Keratinocyte (primary cell): ENCODE results near the gene CARMIL1. TPM values are rescaled to one million over a fixed set of nuclear protein-coding genes. Genes with fewer than 3 reads are reported as not detected.

Source experiments
- DNase-seq: peaks from one replicate; pipeline ENCODE4 v3.0.0-alpha.2; 2011; ENCODE audit warnings: low read depth, missing footprints, low spot score
- FAIRE-seq: peaks from 2 replicates; lab custom pipeline; 2011; peaks lifted over from hg19 to GRCh38; lab: Jason Lieb, UNC
- H2AFZ ChIP-seq: 2 replicates; pipeline ENCODE4 v1.6.0; 2012; ENCODE audit warnings: low read length, control low read depth, inconsistent platforms; ENCODE audit not compliant: control insufficient read depth
- H3K27ac ChIP-seq: 2 replicates; pipeline ENCODE4 v1.5.1; 2011; ENCODE audit warnings: low read length; ENCODE audit not compliant: control insufficient read depth, insufficient read depth
- H3K27me3 ChIP-seq: 3 replicates; pipeline ENCODE4 v1.6.0; 2011; ENCODE audit warnings: low read length; ENCODE audit not compliant: control insufficient read depth, insufficient read depth; ENCODE audit errors: extremely low read depth
- H3K36me3 ChIP-seq, 2 experiments: 2 replicates in 1 of 2; 3 replicates in 1 of 2; pipeline ENCODE4 v1.5.1; 2011; ENCODE audit warnings: low read length in 2 of 2, mild to moderate bottlenecking in 1 of 2; ENCODE audit not compliant: control insufficient read depth in 2 of 2, insufficient read depth in 2 of 2; ENCODE audit errors: extremely low read depth in 1 of 2
- H3K4me1 ChIP-seq: 3 replicates; pipeline ENCODE4 v1.5.1; 2011; ENCODE audit warnings: low read length; ENCODE audit not compliant: control insufficient read depth, insufficient read depth; ENCODE audit errors: extremely low read depth
- H3K4me2 ChIP-seq: 3 replicates; pipeline ENCODE4 v1.6.0; 2011; ENCODE audit warnings: low read depth, low read length; ENCODE audit not compliant: control insufficient read depth, insufficient read depth; ENCODE audit errors: extremely low read depth
- H3K4me3 ChIP-seq, 3 experiments: fragments of 200-600 bp in 1 of 3; sonication (generic) in 1 of 3; 2 replicates in 2 of 3; 3 replicates in 1 of 3; pipeline ENCODE4 v1.5.1; 2011 to 2016; ENCODE audit warnings: low read length in 3 of 3, mild to moderate bottlenecking in 3 of 3, control low read depth in 2 of 3, inconsistent platforms in 1 of 3, low read depth in 1 of 3, mixed read lengths in 1 of 3, mixed run types in 1 of 3, moderate library complexity in 1 of 3; ENCODE audit not compliant: control insufficient read depth in 2 of 3, insufficient read depth in 2 of 3; ENCODE audit errors: extremely low read depth in 1 of 3
- H3K79me2 ChIP-seq: 2 replicates; pipeline ENCODE4 v1.6.0; 2012; ENCODE audit warnings: low read length; ENCODE audit not compliant: control insufficient read depth, insufficient read depth
- H3K9ac ChIP-seq: 3 replicates; pipeline ENCODE4 v1.6.0; 2011; ENCODE audit warnings: low read length; ENCODE audit not compliant: control insufficient read depth, insufficient read depth; ENCODE audit errors: extremely low read depth
- H3K9me1 ChIP-seq: 3 replicates; pipeline ENCODE4 v1.6.0; 2011; ENCODE audit warnings: low read length; ENCODE audit not compliant: control insufficient read depth, insufficient read depth; ENCODE audit errors: extremely low read depth
- H3K9me3 ChIP-seq: 2 replicates; pipeline ENCODE4 v1.5.1; 2012; ENCODE audit warnings: low read depth, low read length; ENCODE audit not compliant: control insufficient read depth
- H4K20me1 ChIP-seq: 3 replicates; pipeline ENCODE4 v1.6.0; 2011; ENCODE audit warnings: low read length; ENCODE audit not compliant: control insufficient read depth, insufficient read depth; ENCODE audit errors: extremely low read depth
- EZH2 ChIP-seq: IDR thresholded peaks from one replicate; pipeline ENCODE4 v1.6.1; 2012; ENCODE audit warnings: inconsistent platforms, mild to moderate bottlenecking, low read length, moderate library complexity
- dilution Hi-C: fragments of 300-500 bp; cut with MboI; formaldehyde crosslinking; loops from one replicate; pipeline ENCODE4 v1.7.0; 2020; ENCODE audit warnings: low sequenced_read_pairs; ENCODE audit not compliant: extremely low pct_ligation_motif_present
- polyA plus RNA-seq, 5 experiments: library from polyadenylated mRNA; depleted of rRNA in 3 of 5; stranded (reverse) in 3 of 5; stranded (forward) in 1 of 5; unstranded in 1 of 5; fragments of >200 nt; gene quantifications; 1 replicate in 1 of 5; 2 replicates in 3 of 5; 3 replicates in 1 of 5; pipeline versions ENCODE4 v1.2.1 to v1.2.3, GENCODE V29; 2011 to 2012; ENCODE audit warnings: missing spikeins in 2 of 5, low read depth in 1 of 5, low replicate concordance in 1 of 5
- TF ChIP-seq, protein P1 (sequence below), 3 experiments: IDR thresholded peaks in 1 of 3; conservative IDR thresholded peaks in 1 of 3; optimal IDR thresholded peaks in 1 of 3; 2 replicates in 2 of 3; 3 replicates in 1 of 3; pipeline versions ENCODE3 to v1.5.1; 2011; ENCODE audit warnings: low read length in 3 of 3, mild to moderate bottlenecking in 3 of 3, moderate library complexity in 2 of 3, control low read depth in 1 of 3, inconsistent platforms in 1 of 3; ENCODE audit not compliant: insufficient read depth in 2 of 3; ENCODE audit errors: extremely low read depth in 1 of 3

The CARMIL1 gene
- polyA plus RNA-seq, 1 donor (not counting 4 experiments of a cell fraction or from before 2014, with no cell fraction given), result 18.9 TPM

DNA sequence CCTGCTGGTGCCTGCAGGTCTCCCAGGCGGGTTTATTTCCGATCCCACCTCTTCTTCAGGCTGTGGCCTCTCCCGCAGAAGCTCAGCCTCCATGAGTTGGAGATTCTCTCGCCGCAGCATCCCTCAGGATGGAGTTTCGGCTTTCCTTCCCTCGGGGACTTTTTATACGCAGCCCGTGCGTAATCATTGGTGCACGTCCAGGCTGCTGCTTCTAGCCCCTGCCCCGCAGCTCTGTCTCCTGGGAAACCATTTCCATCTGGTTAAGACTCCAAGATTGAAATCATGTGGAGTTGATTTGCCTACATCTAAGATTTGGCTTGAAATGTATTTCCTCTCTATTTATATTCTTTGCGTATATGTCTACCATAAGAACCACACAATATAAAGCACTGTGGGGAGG lies 46.7 kb upstream of the CARMIL1 start:
- Histone ChIP-seq H4K20me1 (no peaks in the 10 kb centered on the region), H2AFZ (peak overlapping the region; percentile 72), H3K9me3 (no peaks in the 10 kb centered on the region), H3K9me1 (no peaks in the 10 kb centered on the region), H3K27ac (no peak overlapping the region), H3K4me1 (peaks cover 18% of the 10 kb centered on the region), H3K79me2 (no peaks in the 10 kb centered on the region), H3K27me3 (no peaks in the 10 kb centered on the region), H3K4me2 (peak overlapping the region; percentile 37), H3K4me3 (no peak overlapping the region), H3K9ac (no peak overlapping the region), H3K36me3 (no peaks in the 10 kb centered on the region)
- DNase-seq (no peak), FAIRE-seq (peak; percentile 39)
- dilution Hi-C loops, result no loop called here
- no peak for TF ChIP-seq EZH2
- TF ChIP-seq, protein P1, sequence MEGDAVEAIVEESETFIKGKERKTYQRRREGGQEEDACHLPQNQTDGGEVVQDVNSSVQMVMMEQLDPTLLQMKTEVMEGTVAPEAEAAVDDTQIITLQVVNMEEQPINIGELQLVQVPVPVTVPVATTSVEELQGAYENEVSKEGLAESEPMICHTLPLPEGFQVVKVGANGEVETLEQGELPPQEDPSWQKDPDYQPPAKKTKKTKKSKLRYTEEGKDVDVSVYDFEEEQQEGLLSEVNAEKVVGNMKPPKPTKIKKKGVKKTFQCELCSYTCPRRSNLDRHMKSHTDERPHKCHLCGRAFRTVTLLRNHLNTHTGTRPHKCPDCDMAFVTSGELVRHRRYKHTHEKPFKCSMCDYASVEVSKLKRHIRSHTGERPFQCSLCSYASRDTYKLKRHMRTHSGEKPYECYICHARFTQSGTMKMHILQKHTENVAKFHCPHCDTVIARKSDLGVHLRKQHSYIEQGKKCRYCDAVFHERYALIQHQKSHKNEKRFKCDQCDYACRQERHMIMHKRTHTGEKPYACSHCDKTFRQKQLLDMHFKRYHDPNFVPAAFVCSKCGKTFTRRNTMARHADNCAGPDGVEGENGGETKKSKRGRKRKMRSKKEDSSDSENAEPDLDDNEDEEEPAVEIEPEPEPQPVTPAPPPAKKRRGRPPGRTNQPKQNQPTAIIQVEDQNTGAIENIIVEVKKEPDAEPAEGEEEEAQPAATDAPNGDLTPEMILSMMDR (optimal IDR thresholded peaks at IDR 0.05 in 1 of 3, IDR thresholded peaks at IDR 0.05 in 1 of 3, conservative IDR thresholded peaks at IDR 0.05 in 1 of 3; ENCODE audit: extremely low read depth in 1 of 3, insufficient read depth in 2 of 3, low read length in 3 of 3), result no peak

DNA sequence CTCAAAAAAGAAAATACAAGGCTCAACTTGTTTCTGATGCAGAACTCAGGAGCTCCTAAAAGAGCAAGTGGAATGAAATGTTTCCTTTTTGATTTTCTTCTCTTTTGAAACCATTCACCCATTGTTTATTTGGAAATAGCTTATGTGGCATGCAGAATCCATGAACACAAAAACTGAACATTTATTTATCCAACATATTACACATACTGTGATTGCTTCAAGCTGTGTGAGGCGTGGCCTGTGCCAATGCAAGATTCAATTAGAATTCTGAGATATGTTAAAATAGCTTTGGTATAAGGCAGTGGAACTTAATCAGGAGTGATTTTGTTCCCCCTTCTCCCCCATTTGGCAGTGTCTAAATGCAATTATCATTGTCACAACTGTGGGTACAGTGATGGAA lies 45.9 kb upstream of the CARMIL1 start:
- no peak overlapping the region for H3K27ac ChIP-seq
- no peak for TF ChIP-seq EZH2
- TF ChIP-seq, protein P1 (optimal IDR thresholded peaks at IDR 0.05 in 1 of 3, IDR thresholded peaks at IDR 0.05 in 1 of 3, conservative IDR thresholded peaks at IDR 0.05 in 1 of 3; ENCODE audit: extremely low read depth in 1 of 3, insufficient read depth in 2 of 3, low read length in 3 of 3), result no peak
- H3K79me2 ChIP-seq, result no peaks in the 10 kb centered on the region
- dilution Hi-C loops, result no loop called here
- no peaks in the 10 kb centered on the region for H3K9me1 ChIP-seq
- H3K36me3 ChIP-seq, result no peaks in the 10 kb centered on the region
- DNase-seq (no peak), FAIRE-seq (no peak)
- H3K4me3 ChIP-seq, result no peak overlapping the region
- H2AFZ ChIP-seq, result no peak overlapping the region
- H3K4me1 ChIP-seq, result peaks cover 18% of the 10 kb centered on the region
- no peaks in the 10 kb centered on the region for H4K20me1 ChIP-seq
- H3K27me3 ChIP-seq, result no peaks in the 10 kb centered on the region
- no peak overlapping the region for H3K4me2 ChIP-seq
- H3K9ac ChIP-seq, result no peak overlapping the region
- no peaks in the 10 kb centered on the region for H3K9me3 ChIP-seq
